ENCODE measurements around the gene PIP4P1.

DNA sequence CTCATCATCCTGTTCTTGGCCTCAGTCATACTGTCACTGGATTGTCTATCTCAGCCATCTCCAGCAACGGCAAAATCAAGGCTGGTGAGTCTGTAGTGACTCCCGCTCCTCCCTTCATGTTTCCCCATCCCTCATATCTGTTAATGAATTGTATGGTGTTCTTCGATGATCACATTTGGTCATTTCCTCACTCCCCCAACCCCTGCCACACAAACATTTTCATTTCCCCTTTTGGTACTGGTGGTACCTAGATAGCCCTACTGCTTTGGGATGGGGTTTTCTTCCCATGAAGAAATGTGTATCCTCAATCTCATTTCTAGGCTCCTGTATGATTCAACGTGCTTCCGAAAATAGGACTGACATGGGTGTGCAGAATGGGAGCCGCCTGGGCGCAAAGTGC, 22.6 kb downstream of the PIP4P1 start:
- TF ChIP-seq TAF1 (IDR thresholded peaks at IDR 0.05; ENCODE audit: borderline replicate concordance, low read depth, low read length): no peak
- no peak for TF ChIP-seq POLR2A (IDR thresholded peaks at IDR 0.05; ENCODE audit: low read depth, low read length)
- no peak for TF ChIP-seq POLR2AphosphoS5 (IDR thresholded peaks at IDR 0.05; ENCODE audit: low read depth, low read length)

All from GM12892 (cell line).